Neural progenitor cell (in vitro differentiated cells): ENCODE measurements around the gene RRAS2. TPM values are rescaled to one million over a fixed set of nuclear protein-coding genes. Genes with fewer than 3 reads are reported as not detected.

Experiments used
- DNase-seq: peaks from one replicate; pipeline ENCODE4 v3.0.0-alpha.2; 2016; ENCODE audit warnings: low spot score
- H2AFZ ChIP-seq: fragments of 200-600 bp; sonication (generic); replicated peaks from 2 replicates; pipeline ENCODE4 v1.6.1; 2016; ENCODE audit warnings: antibody characterized with exemption
- H3F3A ChIP-seq: fragments of 200-600 bp; sonication (generic); 2 replicates; pipeline ENCODE4 v1.6.1; 2016; ENCODE audit warnings: antibody characterized with exemption, low read depth
- H3K27ac ChIP-seq: fragments of 200-600 bp; sonication (generic); 2 replicates; pipeline ENCODE4 v1.5.1; 2016; ENCODE audit warnings: mild to moderate bottlenecking
- H3K27me3 ChIP-seq: fragments of 200-600 bp; sonication (generic); 2 replicates; pipeline ENCODE4 v1.6.1; 2016; ENCODE audit warnings: mild to moderate bottlenecking, moderate library complexity
- H3K36me3 ChIP-seq: fragments of 200-600 bp; sonication (generic); 2 replicates; pipeline ENCODE4 v1.5.1; 2016
- H3K4me1 ChIP-seq: fragments of 200-600 bp; sonication (generic); 2 replicates; pipeline ENCODE4 v1.6.1; 2016; ENCODE audit warnings: mixed run types
- H3K4me2 ChIP-seq: fragments of 200-600 bp; sonication (generic); 2 replicates; pipeline ENCODE4 v1.6.1; 2016
- H3K4me3 ChIP-seq: fragments of 200-600 bp; sonication (generic); 2 replicates; pipeline ENCODE4 v1.5.1; 2016
- H3K79me2 ChIP-seq: fragments of 200-600 bp; sonication (generic); 2 replicates; pipeline ENCODE4 v1.6.1; 2016; ENCODE audit warnings: low read depth
- H3K9ac ChIP-seq: fragments of 200-600 bp; sonication (generic); 2 replicates; pipeline ENCODE4 v1.6.1; 2016
- H3K9me3 ChIP-seq: fragments of 200-600 bp; sonication (generic); 2 replicates; pipeline ENCODE4 v1.5.1; 2016; ENCODE audit warnings: low read depth
- H4K20me1 ChIP-seq: fragments of 200-600 bp; sonication (generic); 2 replicates; pipeline ENCODE4 v1.6.1; 2016; ENCODE audit warnings: low read depth
- H3K27ac Mint-ChIP-seq: 3 replicates; pipeline ENCODE4 v1.8.0; 2021; ENCODE audit warnings: mixed read lengths
- H3K27me3 Mint-ChIP-seq: 2 replicates; pipeline ENCODE4 v1.8.0; 2022; ENCODE audit warnings: low read depth, mild to moderate bottlenecking, inconsistent platforms, moderate library complexity, mixed read lengths; ENCODE audit not compliant: insufficient read depth
- H3K36me3 Mint-ChIP-seq: 3 replicates; pipeline ENCODE4 v1.8.0; 2021; ENCODE audit warnings: mixed read lengths
- H3K4me1 Mint-ChIP-seq: 3 replicates; pipeline ENCODE4 v1.8.0; 2021; ENCODE audit warnings: mixed read lengths
- H3K4me3 Mint-ChIP-seq: 3 replicates; pipeline ENCODE4 v1.8.0; 2021; ENCODE audit warnings: mild to moderate bottlenecking, moderate library complexity, mixed read lengths
- H3K9me3 Mint-ChIP-seq: 3 replicates; pipeline ENCODE4 v1.8.0; 2020; ENCODE audit warnings: mixed read lengths
- EZH2 ChIP-seq: fragments of 200-600 bp; sonication (generic); IDR thresholded peaks from 2 replicates; pipeline ENCODE4 v1.6.1; 2017; ENCODE audit warnings: antibody characterized with exemption, mild to moderate bottlenecking, moderate library complexity
- EZH2phosphoT487 ChIP-seq: fragments of 200-600 bp; sonication (generic); IDR thresholded peaks from 2 replicates; pipeline ENCODE4 v1.6.1; 2017; ENCODE audit warnings: antibody characterized with exemption
- total RNA-seq: library from RNA; depleted of rRNA; stranded (reverse); fragments of >200 nt; gene quantifications from 2 replicates; pipeline ENCODE4 v1.2.3, GENCODE V29; 2015; ENCODE audit warnings: low replicate concordance
- TF ChIP-seq, protein P1 (sequence below): fragments of 200-600 bp; sonication (generic); IDR thresholded peaks from 2 replicates; pipeline ENCODE4 v1.5.1; 2017; ENCODE audit warnings: antibody characterized with exemption, mild to moderate bottlenecking

The RRAS2 gene
- total RNA-seq, 1 donor from 2014 or later: 129 TPM

DNA sequence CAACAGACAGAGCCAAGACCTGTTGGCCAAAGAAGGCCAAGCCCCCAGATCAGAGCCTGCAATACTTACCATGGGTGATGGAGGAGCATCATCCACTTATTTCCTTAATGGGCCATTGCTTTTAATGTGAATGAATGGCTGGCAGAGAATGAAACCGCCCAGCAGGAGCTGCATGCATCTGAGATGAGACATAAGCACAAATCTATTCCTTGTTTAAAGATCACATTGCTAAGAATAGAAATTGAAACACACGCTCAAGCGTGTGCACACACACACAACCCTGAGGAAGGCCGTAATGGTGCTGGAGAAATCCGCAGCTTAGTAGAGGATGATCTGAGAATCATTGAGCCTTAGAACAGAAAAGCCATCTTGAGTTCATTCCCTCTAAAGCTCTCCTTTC, 5.3 kb upstream of the RRAS2 start:
- H3K27ac Mint-ChIP-seq: no peak overlapping the region
- no peak overlapping the region for H3K9ac ChIP-seq
- H3K27ac ChIP-seq: no peak overlapping the region
- no peaks in the 10 kb centered on the region for H4K20me1 ChIP-seq
- peaks cover 6% of the 10 kb centered on the region for H3K27me3 ChIP-seq
- H3K4me1 ChIP-seq: no peaks in the 10 kb centered on the region
- DNase-seq: no peak
- H3K79me2 ChIP-seq: no peaks in the 10 kb centered on the region
- H3K4me1 Mint-ChIP-seq: peaks cover 3% of the 10 kb centered on the region
- no peaks in the 10 kb centered on the region for H3K9me3 Mint-ChIP-seq
- H2AFZ ChIP-seq: no peak overlapping the region
- no peaks in the 10 kb centered on the region for H3F3A ChIP-seq
- TF ChIP-seq, protein P1, sequence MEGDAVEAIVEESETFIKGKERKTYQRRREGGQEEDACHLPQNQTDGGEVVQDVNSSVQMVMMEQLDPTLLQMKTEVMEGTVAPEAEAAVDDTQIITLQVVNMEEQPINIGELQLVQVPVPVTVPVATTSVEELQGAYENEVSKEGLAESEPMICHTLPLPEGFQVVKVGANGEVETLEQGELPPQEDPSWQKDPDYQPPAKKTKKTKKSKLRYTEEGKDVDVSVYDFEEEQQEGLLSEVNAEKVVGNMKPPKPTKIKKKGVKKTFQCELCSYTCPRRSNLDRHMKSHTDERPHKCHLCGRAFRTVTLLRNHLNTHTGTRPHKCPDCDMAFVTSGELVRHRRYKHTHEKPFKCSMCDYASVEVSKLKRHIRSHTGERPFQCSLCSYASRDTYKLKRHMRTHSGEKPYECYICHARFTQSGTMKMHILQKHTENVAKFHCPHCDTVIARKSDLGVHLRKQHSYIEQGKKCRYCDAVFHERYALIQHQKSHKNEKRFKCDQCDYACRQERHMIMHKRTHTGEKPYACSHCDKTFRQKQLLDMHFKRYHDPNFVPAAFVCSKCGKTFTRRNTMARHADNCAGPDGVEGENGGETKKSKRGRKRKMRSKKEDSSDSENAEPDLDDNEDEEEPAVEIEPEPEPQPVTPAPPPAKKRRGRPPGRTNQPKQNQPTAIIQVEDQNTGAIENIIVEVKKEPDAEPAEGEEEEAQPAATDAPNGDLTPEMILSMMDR: no peak
- no peak for TF ChIP-seq EZH2phosphoT487
- TF ChIP-seq EZH2: no peak
- no peaks in the 10 kb centered on the region for H3K36me3 ChIP-seq
- no peaks in the 10 kb centered on the region for H3K9me3 ChIP-seq
- H3K36me3 Mint-ChIP-seq: no peaks in the 10 kb centered on the region
- peaks cover 4% of the 10 kb centered on the region for H3K27me3 Mint-ChIP-seq
- H3K4me3 ChIP-seq: no peak overlapping the region
- H3K4me3 Mint-ChIP-seq: no peak overlapping the region
- H3K4me2 ChIP-seq: no peak overlapping the region

DNA sequence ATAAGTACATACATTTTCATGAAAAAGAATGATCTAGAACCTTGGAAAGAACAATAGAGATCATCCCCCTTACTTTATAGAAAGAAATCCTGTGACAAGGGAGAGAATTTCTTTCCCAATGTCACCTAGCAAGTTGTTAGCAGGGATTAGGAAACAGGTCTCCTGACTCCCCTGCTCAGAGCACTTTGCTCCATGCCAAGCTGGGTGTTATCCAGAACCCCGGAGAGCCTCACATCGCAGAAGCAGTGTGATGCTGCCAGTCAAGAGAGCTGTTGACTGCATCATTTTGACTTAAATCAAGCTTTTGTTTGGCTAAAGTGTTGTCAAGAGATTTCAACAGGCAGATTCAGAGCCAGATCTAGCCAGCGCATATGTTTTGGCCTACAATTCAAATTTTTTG, 3.6 kb upstream of the RRAS2 start:
- no peaks in the 10 kb centered on the region for H3K9me3 ChIP-seq
- Mint-ChIP-seq H3K4me3 (no peak overlapping the region), H3K27me3 (peaks cover 6% of the 10 kb centered on the region), H3K9me3 (no peaks in the 10 kb centered on the region), H3K27ac (no peak overlapping the region), H3K4me1 (peaks cover 8% of the 10 kb centered on the region), H3K36me3 (no peaks in the 10 kb centered on the region)
- TF ChIP-seq EZH2: no peak
- TF ChIP-seq, protein P1: no peak
- no peak for TF ChIP-seq EZH2phosphoT487
- no peak overlapping the region for H2AFZ ChIP-seq
- H3K9ac ChIP-seq: no peak overlapping the region
- H3K4me2 ChIP-seq: no peak overlapping the region
- no peaks in the 10 kb centered on the region for H3K36me3 ChIP-seq
- peaks cover 7% of the 10 kb centered on the region for H4K20me1 ChIP-seq
- H3K79me2 ChIP-seq: peaks cover 8% of the 10 kb centered on the region
- H3K27me3 ChIP-seq: peaks cover 6% of the 10 kb centered on the region
- no peak overlapping the region for H3K4me3 ChIP-seq
- no peak overlapping the region for H3K27ac ChIP-seq
- peaks cover 7% of the 10 kb centered on the region for H3F3A ChIP-seq
- DNase-seq: no peak
- H3K4me1 ChIP-seq: peaks cover under 1% of the 10 kb centered on the region

- Histone ChIP-seq H3K27ac (no peak overlapping the region), H3K4me1 (peaks cover 7% of the 10 kb centered on the region), H3K79me2 (peaks cover 14% of the 10 kb centered on the region), H3K36me3 (no peaks in the 10 kb centered on the region), H2AFZ (no peak overlapping the region), H3K9ac (no peak overlapping the region), H3K27me3 (peaks cover 6% of the 10 kb centered on the region), H3F3A (peaks cover 12% of the 10 kb centered on the region), H4K20me1 (peaks cover 13% of the 10 kb centered on the region), H3K4me3 (no peak overlapping the region), H3K4me2 (no peak overlapping the region), H3K9me3 (no peaks in the 10 kb centered on the region)
- no peak overlapping the region for H3K27ac Mint-ChIP-seq
- DNase-seq: no peak
- H3K4me1 Mint-ChIP-seq: peaks cover 15% of the 10 kb centered on the region
- H3K4me3 Mint-ChIP-seq: no peak overlapping the region
- TF ChIP-seq, protein P1: no peak
- TF ChIP-seq EZH2phosphoT487: no peak
- TF ChIP-seq EZH2: no peak
- H3K9me3 Mint-ChIP-seq: no peaks in the 10 kb centered on the region
- peaks cover 6% of the 10 kb centered on the region for H3K27me3 Mint-ChIP-seq
- H3K36me3 Mint-ChIP-seq: no peaks in the 10 kb centered on the region
These were observed 3.0 kb upstream of the RRAS2 start for GRCh38 chr11:14361951-14362350.
